HL-60 (cell line): ENCODE measurements around the gene SCIN.

Source experiments
- DNase-seq, 2 experiments: peaks; one replicate each; pipeline ENCODE4 v3.0.0-alpha.2; 2010 to 2020; ENCODE audit warnings: low read depth in 1 of 2, low spot score in 1 of 2
- H3K27ac ChIP-seq: fragments of 250-450 bp; sonication (Bioruptor Pico); replicated peaks from 2 replicates; pipeline ENCODE4 v1.5.1; 2020; ENCODE audit warnings: mild to moderate bottlenecking, moderate library complexity
- H3K27me3 ChIP-seq: fragments of 250-450 bp; sonication (Bioruptor Pico); 2 replicates; pipeline ENCODE4 v1.5.1; 2021; ENCODE audit warnings: mild to moderate bottlenecking, moderate library complexity; ENCODE audit not compliant: insufficient read depth, poor library complexity, severe bottlenecking
- H3K4me3 ChIP-seq: replicated peaks from 2 replicates; pipeline ENCODE4 v1.5.1; 2011; ENCODE audit warnings: mild to moderate bottlenecking, control low read depth, low read length; ENCODE audit not compliant: insufficient read depth
- GABPA ChIP-seq: IDR thresholded peaks from 2 replicates; pipeline ENCODE4 v1.6.1; 2012; ENCODE audit warnings: low read depth
- POLR2AphosphoS5 ChIP-seq: IDR thresholded peaks from 2 replicates; pipeline ENCODE4 v1.6.1; 2012; ENCODE audit warnings: low read depth
- REST ChIP-seq: IDR thresholded peaks from 2 replicates; pipeline ENCODE4 v1.6.1; 2012; ENCODE audit warnings: low read depth; ENCODE audit not compliant: insufficient replicate concordance
- SPI1 ChIP-seq: IDR thresholded peaks from 2 replicates; pipeline ENCODE4 v1.6.1; 2012; ENCODE audit warnings: low read depth, mild to moderate bottlenecking, borderline replicate concordance
- TF ChIP-seq, protein P1 (sequence below): IDR thresholded peaks from one replicate; pipeline ENCODE4 v1.5.1; 2011; ENCODE audit warnings: low read length, control low read depth, inconsistent platforms; ENCODE audit not compliant: insufficient read depth

SCIN gene

GRCh38 chr7:12582362-12582761, 11.8 kb downstream of the SCIN start:
- Histone ChIP-seq H3K27ac (no peak overlapping the region), H3K4me3 (no peak overlapping the region), H3K27me3 (no peaks in the 10 kb centered on the region)
- no peak for TF ChIP-seq SPI1
- no peak for TF ChIP-seq GABPA
- TF ChIP-seq POLR2AphosphoS5: no peak
- no peak for DNase-seq

DNA sequence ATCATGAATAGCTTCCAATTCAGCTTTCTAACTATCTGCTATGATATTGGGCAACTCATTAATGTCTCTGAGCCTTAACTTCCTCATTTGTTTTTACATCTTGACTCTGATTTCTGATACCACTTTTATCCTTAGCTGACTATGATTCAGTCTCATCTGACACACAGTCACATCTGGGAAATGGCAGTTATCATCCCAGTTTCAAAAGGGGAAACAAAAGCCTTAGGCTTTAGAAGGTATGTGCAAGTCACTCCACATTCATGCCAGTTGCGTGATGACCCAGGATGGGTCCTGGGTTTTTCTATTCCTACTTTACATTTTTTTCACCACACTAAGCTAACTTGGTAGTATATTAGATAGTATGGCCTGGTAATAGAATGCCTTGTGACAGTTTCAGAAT, 12.7 kb downstream of the SCIN start:
- Histone ChIP-seq H3K4me3 (no peak overlapping the region), H3K27ac (no peak overlapping the region), H3K27me3 (no peaks in the 10 kb centered on the region)
- no peak for DNase-seq
- TF ChIP-seq SPI1 (no peak), POLR2AphosphoS5 (no peak), GABPA (no peak), REST (no peak)
- TF ChIP-seq, protein P1, sequence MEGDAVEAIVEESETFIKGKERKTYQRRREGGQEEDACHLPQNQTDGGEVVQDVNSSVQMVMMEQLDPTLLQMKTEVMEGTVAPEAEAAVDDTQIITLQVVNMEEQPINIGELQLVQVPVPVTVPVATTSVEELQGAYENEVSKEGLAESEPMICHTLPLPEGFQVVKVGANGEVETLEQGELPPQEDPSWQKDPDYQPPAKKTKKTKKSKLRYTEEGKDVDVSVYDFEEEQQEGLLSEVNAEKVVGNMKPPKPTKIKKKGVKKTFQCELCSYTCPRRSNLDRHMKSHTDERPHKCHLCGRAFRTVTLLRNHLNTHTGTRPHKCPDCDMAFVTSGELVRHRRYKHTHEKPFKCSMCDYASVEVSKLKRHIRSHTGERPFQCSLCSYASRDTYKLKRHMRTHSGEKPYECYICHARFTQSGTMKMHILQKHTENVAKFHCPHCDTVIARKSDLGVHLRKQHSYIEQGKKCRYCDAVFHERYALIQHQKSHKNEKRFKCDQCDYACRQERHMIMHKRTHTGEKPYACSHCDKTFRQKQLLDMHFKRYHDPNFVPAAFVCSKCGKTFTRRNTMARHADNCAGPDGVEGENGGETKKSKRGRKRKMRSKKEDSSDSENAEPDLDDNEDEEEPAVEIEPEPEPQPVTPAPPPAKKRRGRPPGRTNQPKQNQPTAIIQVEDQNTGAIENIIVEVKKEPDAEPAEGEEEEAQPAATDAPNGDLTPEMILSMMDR: no peak

GRCh38 chr7:12583922-12584321, 13.4 kb downstream of the SCIN start:
- H3K27ac ChIP-seq: no peak overlapping the region
- no peak for DNase-seq

More at GRCh38 chr7:12583922-12584321, 13.4 kb downstream of the SCIN start:
- no peak for TF ChIP-seq POLR2AphosphoS5
- TF ChIP-seq GABPA: no peak
- TF ChIP-seq, protein P1: no peak
- no peak for TF ChIP-seq SPI1
- no peak for TF ChIP-seq REST
- H3K27me3 ChIP-seq: no peaks in the 10 kb centered on the region
- no peak overlapping the region for H3K4me3 ChIP-seq
